Endodermal cell (in vitro differentiated cells): ENCODE measurements around the gene JAZF1. TPM values are rescaled to one million over a fixed set of nuclear protein-coding genes. Genes with fewer than 3 reads are reported as not detected.

Source experiments
- DNase-seq: peaks from one replicate; pipeline ENCODE4 v3.0.0-alpha.2; 2017
- H3K27ac ChIP-seq: 2 replicates; pipeline ENCODE4 v1.5.1; 2013; ENCODE audit warnings: mild to moderate bottlenecking, low read depth, low read length, moderate library complexity
- H3K27me3 ChIP-seq: 2 replicates; pipeline ENCODE4 v1.6.1; 2013; ENCODE audit warnings: mild to moderate bottlenecking, low read length, moderate library complexity; ENCODE audit not compliant: insufficient read depth, control insufficient read depth, poor library complexity, severe bottlenecking
- H3K36me3 ChIP-seq: 2 replicates; pipeline ENCODE4 v1.7.0; 2013; ENCODE audit warnings: mild to moderate bottlenecking, low read length, moderate library complexity; ENCODE audit not compliant: control insufficient read depth, insufficient read depth
- H3K4me1 ChIP-seq: one replicate; pipeline ENCODE4 v1.7.0; 2013; ENCODE audit warnings: low read length; ENCODE audit not compliant: control insufficient read depth, insufficient read depth
- H3K4me3 ChIP-seq: 2 replicates; pipeline ENCODE4 v1.5.1; 2013; ENCODE audit warnings: mild to moderate bottlenecking, low read length, moderate library complexity
- H3K9ac ChIP-seq: 2 replicates; pipeline ENCODE4 v1.6.1; 2013; ENCODE audit warnings: mild to moderate bottlenecking, low read length, moderate library complexity; ENCODE audit not compliant: poor library complexity, severe bottlenecking; ENCODE audit errors: extremely low read depth
- H3K9me3 ChIP-seq: 2 replicates; pipeline ENCODE4 v1.6.1; 2013; ENCODE audit warnings: mild to moderate bottlenecking, low read length, moderate library complexity; ENCODE audit not compliant: control insufficient read depth
- H3K27ac Mint-ChIP-seq: 2 replicates; pipeline ENCODE4 v1.8.0; 2020; ENCODE audit warnings: mixed read lengths
- H3K27me3 Mint-ChIP-seq: 2 replicates; pipeline ENCODE4 v1.8.0; 2021; ENCODE audit warnings: mild to moderate bottlenecking, mixed read lengths; ENCODE audit not compliant: insufficient read depth
- H3K36me3 Mint-ChIP-seq: 2 replicates; pipeline ENCODE4 v1.8.0; 2020; ENCODE audit warnings: low read depth, mixed read lengths
- H3K4me1 Mint-ChIP-seq: 2 replicates; pipeline ENCODE4 v1.8.0; 2020; ENCODE audit warnings: mixed read lengths
- H3K4me3 Mint-ChIP-seq: 2 replicates; pipeline ENCODE4 v1.8.0; 2020; ENCODE audit warnings: mild to moderate bottlenecking, moderate library complexity, mixed read lengths
- H3K9me3 Mint-ChIP-seq: 2 replicates; pipeline ENCODE4 v1.8.0; 2020; ENCODE audit warnings: mild to moderate bottlenecking, mixed read lengths
- CTCF ChIP-seq: fragments of 200-600 bp; sonication (generic); conservative IDR thresholded peaks from 2 replicates; pipeline ENCODE4 v1.5.0; 2021; ENCODE audit warnings: antibody characterized with exemption, mild to moderate bottlenecking
- WGBS, 2 experiments: methylation state at CpG; one replicate each; pipeline versions ENCODE4 v1.1.5 to v1.1.7; 2013; ENCODE audit warnings: missing lambda C conversion rate in 2 of 2, mixed read lengths in 1 of 2; ENCODE audit not compliant: insufficient coverage in 1 of 2, insufficient read length in 1 of 2; 5-methylcytosine and 5-hydroxymethylcytosine counted together
- total RNA-seq, 2 donors: library from RNA; stranded (reverse); fragmentation: NEBNext Ultra II Directional in 1 of 2; extraction: Animal tissue kit (Norgen Biotek cat#: 25700) in 1 of 2; gene quantifications; 2 replicates in 1 of 2; 3 replicates in 1 of 2; pipeline ENCODE4 v1.2.1, GENCODE V29; 2021

Gene JAZF1
- total RNA-seq, 2 donors from 2014 or later, result 18.3 to 33.6 TPM

- Histone ChIP-seq H3K36me3 (no peaks in the 10 kb centered on the region), H3K27me3 (no peaks in the 10 kb centered on the region), H3K9ac (no peak overlapping the region), H3K4me3 (no peak overlapping the region), H3K4me1 (no peaks in the 10 kb centered on the region), H3K9me3 (no peaks in the 10 kb centered on the region), H3K27ac (no peak overlapping the region)
- TF ChIP-seq CTCF, result no peak
- no peaks in the 10 kb centered on the region for H3K36me3 Mint-ChIP-seq
- DNase-seq, result no peak
- no peaks in the 10 kb centered on the region for H3K27me3 Mint-ChIP-seq
- peaks cover 8% of the 10 kb centered on the region for H3K9me3 Mint-ChIP-seq
- H3K4me1 Mint-ChIP-seq, result peaks cover 10% of the 10 kb centered on the region
- no peak overlapping the region for H3K4me3 Mint-ChIP-seq
- no peak overlapping the region for H3K27ac Mint-ChIP-seq
- WGBS, 2 experiments, result 97 to 100% methylated on average over 5 to 9 of the region's 9 CpGs
Measured at GRCh38 chr7:28202222-28202621, 21.6 kb upstream of the JAZF1 start.

GRCh38 chr7:28201131-28201530 is 20.5 kb upstream of the JAZF1 start:
- Histone ChIP-seq H3K4me3 (no peak overlapping the region), H3K9ac (no peak overlapping the region), H3K9me3 (no peaks in the 10 kb centered on the region), H3K4me1 (no peaks in the 10 kb centered on the region), H3K36me3 (no peaks in the 10 kb centered on the region), H3K27ac (no peak overlapping the region), H3K27me3 (no peaks in the 10 kb centered on the region)
- H3K9me3 Mint-ChIP-seq, result peaks cover 8% of the 10 kb centered on the region
- peaks cover 13% of the 10 kb centered on the region for H3K4me1 Mint-ChIP-seq
- 75 to 88% methylated on average over 1 of the region's 1 CpG for WGBS, 2 experiments
- DNase-seq, result no peak
- no peaks in the 10 kb centered on the region for H3K27me3 Mint-ChIP-seq
- H3K36me3 Mint-ChIP-seq, result no peaks in the 10 kb centered on the region
- no peak for TF ChIP-seq CTCF
- no peak overlapping the region for H3K4me3 Mint-ChIP-seq
- H3K27ac Mint-ChIP-seq, result no peak overlapping the region

GRCh38 chr7:28200598-28200997 is 20.0 kb upstream of the JAZF1 start:
- no peaks in the 10 kb centered on the region for H3K36me3 ChIP-seq
- no peak overlapping the region for H3K4me3 ChIP-seq
- H3K9me3 ChIP-seq, result no peaks in the 10 kb centered on the region
- H3K9me3 Mint-ChIP-seq, result peaks cover 8% of the 10 kb centered on the region
- no peak for DNase-seq
- H3K27me3 ChIP-seq, result no peaks in the 10 kb centered on the region
- H3K27me3 Mint-ChIP-seq, result no peaks in the 10 kb centered on the region
- TF ChIP-seq CTCF, result no peak
- no peak overlapping the region for H3K27ac ChIP-seq
- no peaks in the 10 kb centered on the region for H3K36me3 Mint-ChIP-seq
- no peaks in the 10 kb centered on the region for H3K4me1 ChIP-seq
- no peak overlapping the region for H3K27ac Mint-ChIP-seq
- H3K4me1 Mint-ChIP-seq, result peaks cover 18% of the 10 kb centered on the region
- WGBS, 2 experiments, result 90 to 100% methylated on average over 1 to 2 of the region's 2 CpGs
- no peak overlapping the region for H3K9ac ChIP-seq
- H3K4me3 Mint-ChIP-seq, result no peak overlapping the region
